ENCODE results near the gene GPX2.

Gene GPX2

GRCh38 chr14:64939817-64940190, 2.7 kb downstream of the GPX2 start:
- no peak for DNase-seq

- DNase-seq: no peak
Measured at GRCh38 chr14:64938972-64939816, 3.4 kb downstream of the GPX2 start.

GRCh38 chr14:64937821-64938193, 4.7 kb downstream of the GPX2 start:
- DNase-seq: no peak

GRCh38 chr14:64937171-64937820, 5.2 kb downstream of the GPX2 start:
- DNase-seq: no peak

- no peak for DNase-seq
Measured at GRCh38 chr14:64935508-64935907, 7.0 kb downstream of the GPX2 start.

- no peak for DNase-seq
Measured at GRCh38 chr14:64934338-64934929, 8.1 kb downstream of the GPX2 start.

GRCh38 chr14:64932231-64932630, 10.3 kb downstream of the GPX2 start:
- DNase-seq: no peak

- DNase-seq: no peak
Measured at GRCh38 chr14:64931123-64931522, 11.4 kb downstream of the GPX2 start.

- DNase-seq: no peak
Measured at GRCh38 chr14:64930085-64930843, 12.3 kb downstream of the GPX2 start.

- no peak for DNase-seq
Measured at GRCh38 chr14:64929014-64929359, 13.6 kb downstream of the GPX2 start.

GRCh38 chr14:64928239-64929013, 14.1 kb downstream of the GPX2 start:
- DNase-seq: no peak

GRCh38 chr14:64927031-64927430, 15.5 kb downstream of the GPX2 start:
- no peak for DNase-seq

GRCh38 chr14:64926398-64926995, 16.0 kb downstream of the GPX2 start:
- DNase-seq: no peak

- DNase-seq: no peak
Measured at GRCh38 chr14:64923015-64923414, 19.5 kb downstream of the GPX2 start.

GRCh38 chr14:64920465-64920864, 22.1 kb downstream of the GPX2 start:
- DNase-seq: no peak

- no peak for DNase-seq
Measured at GRCh38 chr14:64919618-64920017, 22.9 kb downstream of the GPX2 start.

- DNase-seq: no peak
Measured at GRCh38 chr14:64919215-64919614, 23.3 kb downstream of the GPX2 start.

GRCh38 chr14:64918216-64918615, 24.3 kb downstream of the GPX2 start:
- DNase-seq: no peak

- no peak for DNase-seq
Measured at GRCh38 chr14:64915797-64916196, 26.7 kb downstream of the GPX2 start.

- DNase-seq: no peak
Measured at GRCh38 chr14:64915029-64915424, 27.5 kb downstream of the GPX2 start.

GRCh38 chr14:64914237-64915028, 28.1 kb downstream of the GPX2 start, which contains the start of gene CHURC1:
Gene CHURC1 (plus strand): TSS chr14:64914455. CDS start chr14:64914496, 41 bp downstream.
- DNase-seq: peak; percentile 93

All from right kidney (tissue), 1 donor.